SK-N-SH treated with all-trans-retinoic acid at 6 μM for 48 hours (cell line): ENCODE data around the gene SLC7A1.

Experiments used
- CREB5 ChIP-seq: fragments of 250-450 bp; sonication (Bioruptor Pico); IDR thresholded peaks from 2 replicates; pipeline ENCODE4 v1.5.1; 2020; ENCODE audit warnings: low read depth, mild to moderate bottlenecking, moderate library complexity
- PATZ1 ChIP-seq: fragments of 250-450 bp; sonication (Bioruptor Pico); IDR thresholded peaks from 2 replicates; pipeline ENCODE4 v1.8.0; 2020; ENCODE audit warnings: mild to moderate bottlenecking, moderate library complexity, borderline replicate concordance
- TOX ChIP-seq: fragments of 250-450 bp; sonication (Bioruptor Pico); IDR thresholded peaks from 2 replicates; pipeline ENCODE4 v1.8.0; 2021; ENCODE audit warnings: mild to moderate bottlenecking, moderate library complexity, borderline replicate concordance
- TSHZ2 ChIP-seq: fragments of 250-450 bp; sonication (Bioruptor Pico); IDR thresholded peaks from 2 replicates; pipeline ENCODE4 v1.5.0; 2020; ENCODE audit warnings: mild to moderate bottlenecking, moderate library complexity
- ZC3H10 ChIP-seq: fragments of 250-450 bp; sonication (Bioruptor Pico); IDR thresholded peaks from 2 replicates; pipeline ENCODE4 v1.5.1; 2021; ENCODE audit warnings: mild to moderate bottlenecking, moderate library complexity
- ZFP3 ChIP-seq: fragments of 250-450 bp; sonication (Bioruptor Pico); IDR thresholded peaks from 2 replicates; pipeline ENCODE4 v1.5.0; 2020; ENCODE audit warnings: mild to moderate bottlenecking, moderate library complexity
- ZNF565 ChIP-seq: fragments of 450-650 bp; formaldehyde crosslinking; conservative IDR thresholded peaks from 2 replicates; pipeline ENCODE4 v1.5.0; 2020; ENCODE audit warnings: low read depth, mild to moderate bottlenecking, moderate library complexity
- ZNF8 ChIP-seq: fragments of 450-650 bp; formaldehyde crosslinking; IDR thresholded peaks from 2 replicates; pipeline ENCODE4 v1.5.0; 2020; ENCODE audit warnings: mild to moderate bottlenecking, moderate library complexity
- TF ChIP-seq, protein P1 (sequence below): fragments of 250-450 bp; sonication (Bioruptor Pico); IDR thresholded peaks from 2 replicates; pipeline ENCODE4 v1.5.1; 2021; ENCODE audit warnings: mild to moderate bottlenecking, moderate library complexity

- TF ChIP-seq TSHZ2 (CRISPR knock-in tag) (no peak), CREB5 (CRISPR knock-in tag) (no peak), TOX (CRISPR knock-in tag) (no peak), ZFP3 (no peak), ZNF565 (CRISPR knock-in tag) (no peak), ZNF8 (no peak), PATZ1 (CRISPR knock-in tag) (no peak), ZC3H10 (no peak)
- TF ChIP-seq, protein P1, sequence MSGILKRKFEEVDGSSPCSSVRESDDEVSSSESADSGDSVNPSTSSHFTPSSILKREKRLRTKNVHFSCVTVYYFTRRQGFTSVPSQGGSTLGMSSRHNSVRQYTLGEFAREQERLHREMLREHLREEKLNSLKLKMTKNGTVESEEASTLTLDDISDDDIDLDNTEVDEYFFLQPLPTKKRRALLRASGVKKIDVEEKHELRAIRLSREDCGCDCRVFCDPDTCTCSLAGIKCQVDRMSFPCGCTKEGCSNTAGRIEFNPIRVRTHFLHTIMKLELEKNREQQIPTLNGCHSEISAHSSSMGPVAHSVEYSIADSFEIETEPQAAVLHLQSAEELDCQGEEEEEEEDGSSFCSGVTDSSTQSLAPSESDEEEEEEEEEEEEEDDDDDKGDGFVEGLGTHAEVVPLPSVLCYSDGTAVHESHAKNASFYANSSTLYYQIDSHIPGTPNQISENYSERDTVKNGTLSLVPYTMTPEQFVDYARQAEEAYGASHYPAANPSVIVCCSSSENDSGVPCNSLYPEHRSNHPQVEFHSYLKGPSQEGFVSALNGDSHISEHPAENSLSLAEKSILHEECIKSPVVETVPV (CRISPR knock-in tag): no peak
Observed at GRCh38 chr13:29564818-29565217, 30.7 kb downstream of the SLC7A1 start.
